ENCODE measurements around the gene WFIKKN1.

The WFIKKN1 gene

GRCh38 chr16:678858-679813 lies 48.4 kb downstream of the WFIKKN1 start:
- TF ChIP-seq CTCF (IDR thresholded peaks at IDR 0.05; ENCODE audit: low read depth, low read length): no peak
- no peak for DNase-seq (ENCODE audit: extremely low read depth, low read depth)

- no peak for TF ChIP-seq CTCF (IDR thresholded peaks at IDR 0.05; ENCODE audit: low read depth, low read length)
- peak; percentile 65 for DNase-seq (ENCODE audit: extremely low read depth, low read depth)
These were observed 49.2 kb downstream of the WFIKKN1 start, which contains the start of gene STUB1 for GRCh38 chr16:679814-680624. Gene STUB1, plus strand, starts transcription at chr16:680410. Its CDS starts 116 bp downstream, at chr16:680526.

GRCh38 chr16:680625-680945 lies 49.8 kb downstream of the WFIKKN1 start:
- TF ChIP-seq CTCF (IDR thresholded peaks at IDR 0.05; ENCODE audit: low read depth, low read length): no peak

GRCh38 chr16:680967-681745 lies 50.4 kb downstream of the WFIKKN1 start:
- peak; percentile 19; the same call in 1 of the 2 replicates for TF ChIP-seq CTCF (IDR thresholded peaks at IDR 0.05; ENCODE audit: low read depth, low read length)
- DNase-seq (ENCODE audit: extremely low read depth, low read depth): no peak

More at GRCh38 chr16:680625-680945, 49.8 kb downstream of the WFIKKN1 start:
- no peak for DNase-seq (ENCODE audit: extremely low read depth, low read depth)

GRCh38 chr16:681746-682427 lies 51.1 kb downstream of the WFIKKN1 start:
- no peak for DNase-seq (ENCODE audit: extremely low read depth, low read depth)
- TF ChIP-seq CTCF (IDR thresholded peaks at IDR 0.05; ENCODE audit: low read depth, low read length): no peak

- no peak for DNase-seq (ENCODE audit: extremely low read depth, low read depth)
- no peak for TF ChIP-seq CTCF (IDR thresholded peaks at IDR 0.05; ENCODE audit: low read depth, low read length)
These were observed 52.0 kb downstream of the WFIKKN1 start for GRCh38 chr16:682493-683395.

All from AG09319 (cell line).